Measurements from ENCODE around the gene SYPL2.

SYPL2 gene

GRCh38 chr1:109488696-109489095 is 22.4 kb downstream of the SYPL2 start:
- H3K4me1 ChIP-seq (ENCODE audit: insufficient read depth, low read length), result peaks cover 12% of the 10 kb centered on the region
- H3K4me3 ChIP-seq (ENCODE audit: low read length), result no peak overlapping the region
- no peak overlapping the region for H2AFZ ChIP-seq (ENCODE audit: low read depth, low read length)
- no peaks in the 10 kb centered on the region for H3K9me3 ChIP-seq (ENCODE audit: low read length)
- peaks cover 54% of the 10 kb centered on the region for H3K36me3 ChIP-seq (ENCODE audit: insufficient read depth, low read length)
- no peaks in the 10 kb centered on the region for H3K27me3 ChIP-seq (ENCODE audit: insufficient read depth, low read length)

GRCh38 chr1:109490029-109490933 is 23.9 kb downstream of the SYPL2 start:
- H3K36me3 ChIP-seq (ENCODE audit: insufficient read depth, low read length), result peaks cover 54% of the 10 kb centered on the region

GRCh38 chr1:109490934-109491302 is 24.6 kb downstream of the SYPL2 start:
- H3K9me3 ChIP-seq (ENCODE audit: low read length), result no peaks in the 10 kb centered on the region
- peaks cover 54% of the 10 kb centered on the region for H3K36me3 ChIP-seq (ENCODE audit: insufficient read depth, low read length)
- H3K4me1 ChIP-seq (ENCODE audit: insufficient read depth, low read length), result peaks cover 2% of the 10 kb centered on the region
- no peaks in the 10 kb centered on the region for H3K27me3 ChIP-seq (ENCODE audit: insufficient read depth, low read length)
- no peak overlapping the region for H2AFZ ChIP-seq (ENCODE audit: low read depth, low read length)
- H3K4me3 ChIP-seq (ENCODE audit: low read length), result no peak overlapping the region

More at GRCh38 chr1:109490029-109490933, 23.9 kb downstream of the SYPL2 start:
- no peak overlapping the region for H2AFZ ChIP-seq (ENCODE audit: low read depth, low read length)
- H3K27me3 ChIP-seq (ENCODE audit: insufficient read depth, low read length), result no peaks in the 10 kb centered on the region
- no peak overlapping the region for H3K4me3 ChIP-seq (ENCODE audit: low read length)
- H3K9me3 ChIP-seq (ENCODE audit: low read length), result no peaks in the 10 kb centered on the region
- H3K4me1 ChIP-seq (ENCODE audit: insufficient read depth, low read length), result peaks cover 3% of the 10 kb centered on the region

GRCh38 chr1:109491372-109491771 is 25.0 kb downstream of the SYPL2 start:
- H2AFZ ChIP-seq (ENCODE audit: low read depth, low read length), result no peak overlapping the region
- peaks cover 54% of the 10 kb centered on the region for H3K36me3 ChIP-seq (ENCODE audit: insufficient read depth, low read length)
- no peaks in the 10 kb centered on the region for H3K27me3 ChIP-seq (ENCODE audit: insufficient read depth, low read length)
- peaks cover 2% of the 10 kb centered on the region for H3K4me1 ChIP-seq (ENCODE audit: insufficient read depth, low read length)
- H3K4me3 ChIP-seq (ENCODE audit: low read length), result no peak overlapping the region
- H3K9me3 ChIP-seq (ENCODE audit: low read length), result no peaks in the 10 kb centered on the region

GRCh38 chr1:109492779-109493178 is 26.4 kb downstream of the SYPL2 start:
- Histone ChIP-seq H3K4me3 (ENCODE audit: low read length) (no peak overlapping the region), H3K4me1 (ENCODE audit: insufficient read depth, low read length) (peaks cover 9% of the 10 kb centered on the region), H3K27me3 (ENCODE audit: insufficient read depth, low read length) (no peaks in the 10 kb centered on the region), H2AFZ (ENCODE audit: low read depth, low read length) (no peak overlapping the region), H3K9me3 (ENCODE audit: low read length) (no peaks in the 10 kb centered on the region), H3K36me3 (ENCODE audit: insufficient read depth, low read length) (peaks cover 43% of the 10 kb centered on the region)

GRCh38 chr1:109493227-109493626 is 26.9 kb downstream of the SYPL2 start:
- Histone ChIP-seq H3K4me3 (ENCODE audit: low read length) (no peak overlapping the region), H3K36me3 (ENCODE audit: insufficient read depth, low read length) (peaks cover 39% of the 10 kb centered on the region), H3K27me3 (ENCODE audit: insufficient read depth, low read length) (no peaks in the 10 kb centered on the region), H3K4me1 (ENCODE audit: insufficient read depth, low read length) (peaks cover 13% of the 10 kb centered on the region), H2AFZ (ENCODE audit: low read depth, low read length) (no peak overlapping the region), H3K9me3 (ENCODE audit: low read length) (no peaks in the 10 kb centered on the region)

- no peak within 1 kb of the TSS for H2AFZ ChIP-seq (ENCODE audit: low read depth, low read length)
- H3K4me3 ChIP-seq (ENCODE audit: low read length), result peak within 1 kb of the TSS; percentile 90
- H3K36me3 ChIP-seq (ENCODE audit: insufficient read depth, low read length), result peaks cover 32% of the 10 kb centered on the region
- H3K9me3 ChIP-seq (ENCODE audit: low read length), result no peaks in the 10 kb centered on the region
- H3K27me3 ChIP-seq (ENCODE audit: insufficient read depth, low read length), result no peaks in the 10 kb centered on the region
- H3K4me1 ChIP-seq (ENCODE audit: insufficient read depth, low read length), result peaks cover 17% of the 10 kb centered on the region
These were observed 27.6 kb downstream of the SYPL2 start, which contains the start of gene CYB561D1 for GRCh38 chr1:109493805-109494539. TSS of gene CYB561D1 (plus strand) at chr1:109494094. CDS start at chr1:109494140, 46 bp downstream.

- H2AFZ ChIP-seq (ENCODE audit: low read depth, low read length), result no peak overlapping the region
- no peaks in the 10 kb centered on the region for H3K9me3 ChIP-seq (ENCODE audit: low read length)
- H3K4me3 ChIP-seq (ENCODE audit: low read length), result no peak overlapping the region
- H3K4me1 ChIP-seq (ENCODE audit: insufficient read depth, low read length), result peaks cover 19% of the 10 kb centered on the region
- H3K36me3 ChIP-seq (ENCODE audit: insufficient read depth, low read length), result peaks cover 24% of the 10 kb centered on the region
- H3K27me3 ChIP-seq (ENCODE audit: insufficient read depth, low read length), result no peaks in the 10 kb centered on the region
These were observed 29.4 kb downstream of the SYPL2 start for GRCh38 chr1:109495738-109496137.

GRCh38 chr1:109497449-109498160 is 31.3 kb downstream of the SYPL2 start:
- no peaks in the 10 kb centered on the region for H3K27me3 ChIP-seq (ENCODE audit: insufficient read depth, low read length)
- H2AFZ ChIP-seq (ENCODE audit: low read depth, low read length), result no peak overlapping the region
- H3K36me3 ChIP-seq (ENCODE audit: insufficient read depth, low read length), result peaks cover 11% of the 10 kb centered on the region
- H3K4me1 ChIP-seq (ENCODE audit: insufficient read depth, low read length), result peaks cover 33% of the 10 kb centered on the region
- no peaks in the 10 kb centered on the region for H3K9me3 ChIP-seq (ENCODE audit: low read length)
- H3K4me3 ChIP-seq (ENCODE audit: low read length), result no peak overlapping the region

- H2AFZ ChIP-seq (ENCODE audit: low read depth, low read length), result no peak overlapping the region
- no peaks in the 10 kb centered on the region for H3K27me3 ChIP-seq (ENCODE audit: insufficient read depth, low read length)
- no peaks in the 10 kb centered on the region for H3K9me3 ChIP-seq (ENCODE audit: low read length)
- H3K4me3 ChIP-seq (ENCODE audit: low read length), result no peak overlapping the region
- H3K4me1 ChIP-seq (ENCODE audit: insufficient read depth, low read length), result peaks cover 33% of the 10 kb centered on the region
- peaks cover 11% of the 10 kb centered on the region for H3K36me3 ChIP-seq (ENCODE audit: insufficient read depth, low read length)
These were observed 31.9 kb downstream of the SYPL2 start for GRCh38 chr1:109498161-109498801.

- peaks cover 33% of the 10 kb centered on the region for H3K4me1 ChIP-seq (ENCODE audit: insufficient read depth, low read length)
- H3K9me3 ChIP-seq (ENCODE audit: low read length), result no peaks in the 10 kb centered on the region
- no peak overlapping the region for H3K4me3 ChIP-seq (ENCODE audit: low read length)
- no peak overlapping the region for H2AFZ ChIP-seq (ENCODE audit: low read depth, low read length)
- H3K27me3 ChIP-seq (ENCODE audit: insufficient read depth, low read length), result no peaks in the 10 kb centered on the region
- peaks cover 11% of the 10 kb centered on the region for H3K36me3 ChIP-seq (ENCODE audit: insufficient read depth, low read length)
These were observed 32.7 kb downstream of the SYPL2 start for GRCh38 chr1:109499081-109499480.

GRCh38 chr1:109499661-109500536 is 33.6 kb downstream of the SYPL2 start:
- Histone ChIP-seq H3K27me3 (ENCODE audit: insufficient read depth, low read length) (no peaks in the 10 kb centered on the region), H3K4me3 (ENCODE audit: low read length) (no peak overlapping the region), H2AFZ (ENCODE audit: low read depth, low read length) (no peak overlapping the region), H3K9me3 (ENCODE audit: low read length) (no peaks in the 10 kb centered on the region), H3K36me3 (ENCODE audit: insufficient read depth, low read length) (peaks cover 11% of the 10 kb centered on the region), H3K4me1 (ENCODE audit: insufficient read depth, low read length) (peaks cover 32% of the 10 kb centered on the region)

Data from neuron (in vitro differentiated cells).